GM18867 (cell line): Measurements from ENCODE around the gene RFLNA.

Source experiments
- ATAC-seq: cut with Tn5 transposase; IDR thresholded peaks from one replicate; pipeline ENCODE4 v1.9.1; 2021; ENCODE audit warnings: mild to moderate bottlenecking, moderate library complexity; ENCODE audit not compliant: unreplicated experiment

The RFLNA gene

GRCh38 chr12:124302807-124303578 lies 8.1 kb downstream of the RFLNA start:
- ATAC-seq = no peak

- no peak for ATAC-seq
These were observed 8.9 kb downstream of the RFLNA start for GRCh38 chr12:124303579-124304313.

DNA sequence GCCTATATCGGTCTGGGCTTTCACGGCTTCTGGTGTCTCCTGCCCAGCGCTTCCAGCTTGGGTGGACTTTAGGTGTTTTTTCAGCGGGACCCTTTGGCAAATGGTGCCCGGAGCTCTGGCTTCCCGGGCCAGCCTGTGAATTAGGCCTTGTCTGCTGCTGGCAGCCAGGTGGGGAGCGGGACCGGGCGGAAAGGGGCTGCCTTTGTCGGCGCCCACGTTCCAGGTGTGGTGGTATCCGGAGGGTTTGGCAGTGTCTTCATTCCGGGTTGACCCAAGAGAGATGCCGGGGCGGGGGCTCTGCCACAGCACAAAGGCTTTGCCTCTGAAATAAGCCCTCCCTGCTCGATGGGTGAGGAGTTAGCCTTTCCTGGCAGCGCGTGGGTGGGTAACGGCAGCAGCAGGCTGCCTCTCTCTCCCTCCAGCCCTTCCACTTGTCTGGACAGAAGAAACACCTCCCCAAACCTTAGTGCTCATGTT lies 9.5 kb downstream of the RFLNA start:
- no peak for ATAC-seq

GRCh38 chr12:124305136-124305535 lies 10.2 kb downstream of the RFLNA start:
- ATAC-seq = no peak

DNA sequence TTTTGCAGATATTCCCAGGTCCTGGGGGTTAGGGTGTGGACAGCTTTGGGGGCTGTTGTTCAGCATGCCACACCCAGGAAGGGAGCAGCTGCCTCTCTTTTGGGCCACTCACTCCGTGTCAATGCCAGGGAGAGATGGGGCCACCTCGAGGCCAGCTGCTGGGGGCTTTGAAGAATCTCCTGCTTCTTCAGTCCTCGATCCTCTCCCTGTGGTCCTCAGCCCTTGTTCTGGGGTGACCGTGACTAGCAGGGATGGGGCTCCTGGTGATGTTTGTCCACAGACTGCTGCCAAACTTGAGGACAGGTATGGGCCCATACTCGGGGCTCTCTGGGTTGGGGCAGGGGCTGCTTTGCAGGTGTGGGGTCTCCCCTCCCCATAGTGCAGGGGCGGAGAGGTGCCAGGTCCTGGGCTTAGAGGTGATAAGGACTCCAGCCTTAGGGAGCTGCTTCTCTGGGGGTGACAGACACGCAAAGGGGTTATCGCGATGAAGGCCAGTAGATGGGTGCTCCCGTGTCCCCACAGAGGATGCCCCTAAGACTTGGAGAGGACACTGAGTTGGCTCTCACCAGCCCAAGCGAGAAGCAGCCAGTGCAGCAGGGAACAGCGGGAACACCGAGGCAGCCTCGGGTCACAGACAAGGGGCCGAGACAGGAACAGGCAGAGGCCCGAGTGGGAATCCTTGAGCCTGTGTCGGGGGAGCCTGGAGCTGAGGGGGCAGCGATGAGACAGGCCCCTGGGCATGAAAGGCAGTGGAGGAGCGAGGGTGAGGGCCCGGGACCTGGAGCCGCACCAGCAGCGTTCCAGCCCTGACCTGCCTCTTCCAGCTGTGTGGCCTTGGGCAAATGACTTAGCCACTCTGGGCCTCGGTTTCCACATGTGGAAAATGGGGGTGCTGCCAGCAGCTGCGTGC lies 11.1 kb downstream of the RFLNA start:
- no peak for ATAC-seq

DNA sequence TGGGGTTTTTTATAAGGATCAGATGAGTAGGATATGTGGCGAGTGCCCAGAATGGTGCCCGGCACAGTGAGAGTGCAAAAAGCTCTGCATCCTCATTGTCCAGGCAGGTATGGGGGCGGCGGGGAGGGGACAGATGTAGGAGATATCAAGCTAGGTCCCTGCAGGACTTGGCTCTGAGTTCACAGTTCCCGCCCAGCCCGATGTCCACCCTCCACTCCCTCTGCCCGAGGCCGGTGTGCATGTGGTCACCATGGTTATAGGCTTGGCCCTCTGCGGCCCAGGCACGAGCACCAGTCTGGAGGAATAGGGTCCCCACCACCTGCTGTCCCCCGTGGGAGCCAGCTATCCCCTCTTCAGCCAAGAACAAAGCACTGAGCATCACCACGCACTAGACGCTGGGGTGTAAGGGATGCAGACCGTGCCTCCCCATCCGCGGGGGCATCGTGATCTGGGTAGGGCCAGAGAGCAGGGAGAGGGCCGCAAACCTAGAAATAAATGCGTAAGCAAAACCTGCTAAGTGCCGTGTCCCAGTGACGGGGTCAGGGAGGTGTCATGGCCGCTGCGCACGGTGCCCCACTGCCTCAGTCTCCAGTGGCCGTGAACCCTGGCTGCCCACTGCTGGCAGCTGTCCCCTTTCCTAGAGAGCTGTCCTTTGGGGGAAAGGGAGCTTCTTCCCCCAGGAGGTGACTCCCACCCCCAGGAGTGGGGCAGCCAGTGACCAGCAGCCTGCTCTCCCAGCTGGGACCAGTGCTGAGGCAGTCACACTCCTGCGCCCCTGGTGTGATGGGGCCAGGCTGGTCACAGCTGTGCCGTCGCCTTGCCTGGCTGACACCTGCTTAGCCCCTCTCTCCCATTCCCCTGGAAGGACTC lies 12.0 kb downstream of the RFLNA start:
- no peak for ATAC-seq

DNA sequence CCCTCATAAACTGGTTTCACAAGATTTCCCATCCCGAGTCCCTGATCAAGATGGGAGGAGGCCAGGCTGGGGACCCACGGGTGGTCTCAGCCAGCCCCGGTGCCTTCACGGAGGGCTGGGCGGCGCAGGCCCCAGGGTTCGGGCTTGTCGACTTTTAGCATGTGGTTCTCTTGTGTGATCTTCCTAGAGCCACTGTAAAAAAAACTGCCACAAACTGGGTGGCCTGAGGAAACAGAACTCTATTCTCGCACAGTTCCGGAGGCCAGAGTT lies 12.6 kb downstream of the RFLNA start:
- no peak for ATAC-seq

- no peak for ATAC-seq
These were observed 13.8 kb downstream of the RFLNA start for GRCh38 chr12:124308741-124309140.

DNA sequence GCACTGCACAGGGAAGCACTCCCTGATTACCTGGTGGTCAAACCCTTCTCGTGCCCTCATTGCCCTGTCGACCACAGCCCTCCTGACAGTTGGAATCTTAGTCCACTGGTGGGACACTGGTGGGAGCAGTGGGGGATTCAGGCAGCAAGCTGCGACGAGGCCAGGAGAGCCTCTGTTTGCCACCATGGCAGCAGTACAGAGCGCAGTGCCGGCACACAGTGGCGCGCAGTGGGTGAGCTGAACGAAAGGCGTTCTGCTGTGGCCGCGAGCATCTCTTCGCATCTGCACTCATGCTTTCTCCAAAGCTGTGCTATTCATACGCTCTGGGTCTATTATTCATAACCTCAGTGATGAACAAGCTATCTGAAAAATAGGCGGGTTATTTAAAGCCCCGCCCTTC lies 14.3 kb downstream of the RFLNA start:
- ATAC-seq = no peak

GRCh38 chr12:124309744-124310143 lies 14.9 kb downstream of the RFLNA start:
- ATAC-seq = no peak

GRCh38 chr12:124310178-124310577 lies 15.3 kb downstream of the RFLNA start:
- ATAC-seq = no peak

DNA sequence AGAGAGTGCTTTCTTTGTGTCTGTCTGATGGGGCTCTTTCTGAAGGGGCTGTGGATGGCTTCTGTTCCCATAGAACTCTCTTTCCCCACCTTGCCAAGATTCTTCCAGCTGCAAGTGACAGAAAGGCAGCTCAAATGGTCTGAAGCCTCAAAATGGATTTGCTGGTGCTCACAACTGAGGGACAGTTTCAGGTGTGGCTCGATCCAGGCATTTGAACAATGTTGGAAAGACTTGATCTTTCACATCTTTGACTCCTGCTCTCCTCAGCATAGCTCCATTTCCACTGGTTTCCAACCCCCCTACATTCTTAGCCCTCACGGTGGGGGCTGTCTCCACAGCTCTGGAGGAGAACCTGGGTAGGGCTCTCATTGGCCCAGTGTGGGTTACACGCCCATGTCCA lies 15.9 kb downstream of the RFLNA start:
- no peak for ATAC-seq

DNA sequence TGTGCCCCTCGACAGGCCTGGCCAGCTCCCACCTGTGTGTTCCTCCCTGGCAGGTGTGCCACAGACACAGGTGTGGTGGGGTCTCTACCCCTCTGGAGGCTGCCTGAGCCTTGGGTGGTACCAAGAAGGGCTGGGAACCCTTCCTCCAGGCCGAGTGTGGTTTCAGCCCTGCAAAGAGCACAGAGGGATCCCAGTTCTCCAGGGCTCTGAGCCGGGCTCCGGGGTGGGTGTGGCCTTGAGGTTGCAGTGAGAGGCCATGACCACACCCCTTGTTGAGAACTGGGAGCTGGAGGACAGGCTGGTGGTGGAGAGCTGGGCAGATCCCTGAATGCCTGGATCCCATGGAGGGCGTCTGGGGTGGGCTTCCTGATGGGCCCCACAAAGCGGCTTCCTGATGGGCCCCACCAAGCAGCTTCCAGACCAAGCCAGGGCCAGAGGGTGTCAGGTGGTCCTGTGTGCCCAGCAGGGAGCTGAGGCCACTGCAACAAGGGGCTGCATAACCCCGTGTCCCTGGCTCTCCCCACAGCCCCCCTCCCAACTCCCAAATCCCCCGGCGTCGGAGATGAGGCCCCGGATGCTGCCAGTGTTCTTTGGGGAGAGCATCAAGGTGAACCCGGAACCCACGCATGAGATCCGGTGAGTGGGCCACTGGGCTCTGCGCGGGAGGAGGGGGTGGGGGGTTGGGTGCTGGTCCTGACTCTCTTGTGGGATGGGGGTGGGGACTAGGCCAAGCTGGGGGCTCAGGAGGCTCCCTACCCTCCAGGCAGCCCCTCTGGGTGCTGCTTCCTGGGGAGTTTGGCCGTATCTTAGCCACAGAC lies 16.6 kb downstream of the RFLNA start:
- ATAC-seq = no peak

DNA sequence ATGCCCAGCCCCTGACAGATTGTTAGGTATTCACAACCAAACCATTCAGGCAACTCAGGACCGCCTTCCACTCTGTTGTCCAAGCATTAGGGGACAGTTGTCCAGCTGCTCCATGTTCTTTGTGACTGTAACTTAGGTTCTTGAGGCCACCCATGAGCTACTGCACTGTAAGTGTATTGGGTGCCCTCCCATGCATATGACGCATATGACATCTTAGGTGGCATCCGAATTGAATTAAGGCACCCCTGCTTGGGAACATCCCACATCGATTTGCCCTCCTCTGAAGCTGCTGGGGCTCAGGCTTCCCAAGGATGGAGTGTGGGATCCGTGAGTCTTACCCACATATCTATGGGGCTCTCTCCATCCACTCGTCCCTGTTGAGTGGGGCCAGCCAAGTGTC lies 17.7 kb downstream of the RFLNA start:
- ATAC-seq = no peak

GRCh38 chr12:124314207-124314606 lies 19.3 kb downstream of the RFLNA start:
- no peak for ATAC-seq

GRCh38 chr12:124314766-124315165 lies 19.9 kb downstream of the RFLNA start:
- ATAC-seq = no peak

DNA sequence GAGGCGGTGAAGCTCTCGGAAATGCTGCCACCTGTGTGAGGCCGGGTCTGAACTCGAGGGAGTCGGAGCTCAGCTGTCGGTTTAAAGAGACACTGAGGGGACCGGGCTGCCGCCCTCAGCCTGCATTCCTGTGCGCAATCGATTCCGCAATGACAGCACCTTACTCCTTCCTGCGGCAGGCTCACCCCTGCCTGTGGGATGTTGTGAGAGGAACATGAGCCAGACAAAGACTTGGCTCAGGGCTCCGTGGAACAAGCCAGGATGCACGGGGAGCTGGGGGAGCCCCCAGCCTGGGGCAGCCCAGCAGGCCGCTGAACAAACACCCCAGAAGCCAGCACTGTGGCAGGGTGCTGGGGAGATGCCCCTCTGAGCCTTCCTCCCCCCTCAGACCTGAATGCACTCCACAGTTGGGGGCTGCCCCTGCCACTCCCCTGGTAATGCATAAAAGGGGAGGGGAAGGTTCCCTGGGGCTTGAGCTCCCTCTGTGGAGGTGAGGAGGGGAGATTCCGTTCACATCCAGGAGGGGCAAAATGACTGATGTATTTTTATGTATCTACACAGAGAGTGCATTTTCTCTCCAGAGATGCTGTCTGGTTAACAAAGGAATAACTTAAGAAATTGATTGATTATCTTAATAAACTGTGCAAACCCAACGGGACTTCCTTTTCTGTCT lies 20.6 kb downstream of the RFLNA start:
- ATAC-seq = no peak

DNA sequence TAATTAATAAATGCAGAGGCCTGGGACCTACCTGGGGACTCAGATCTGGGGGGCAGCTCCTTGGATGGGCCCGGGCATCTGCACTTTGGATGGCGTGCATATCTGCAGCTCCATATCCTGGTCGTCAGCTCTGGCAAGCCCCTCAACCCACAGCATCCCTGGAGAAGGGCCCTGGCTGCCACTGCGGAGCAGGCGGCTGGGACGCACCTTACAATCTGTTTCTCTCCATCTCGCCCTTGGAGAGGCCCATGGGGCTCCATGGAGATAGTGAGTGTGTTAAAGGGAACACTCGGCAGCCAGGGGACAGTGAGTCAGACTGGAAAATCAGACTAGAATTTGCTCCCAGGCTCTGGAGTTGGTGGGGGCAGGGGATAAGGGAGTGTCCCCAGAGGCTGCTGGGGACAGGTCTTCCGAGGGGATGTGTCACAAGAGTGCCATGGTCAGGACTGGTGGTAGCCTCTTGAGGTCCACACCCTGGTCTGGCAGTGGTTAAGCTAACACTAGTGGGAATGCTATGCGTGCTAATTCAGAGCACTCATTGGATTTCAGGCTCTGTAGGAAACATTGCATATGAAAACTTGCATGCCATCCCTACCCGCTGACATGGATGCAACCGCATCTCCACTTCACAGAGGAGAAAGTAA lies 21.5 kb downstream of the RFLNA start:
- ATAC-seq = no peak

DNA sequence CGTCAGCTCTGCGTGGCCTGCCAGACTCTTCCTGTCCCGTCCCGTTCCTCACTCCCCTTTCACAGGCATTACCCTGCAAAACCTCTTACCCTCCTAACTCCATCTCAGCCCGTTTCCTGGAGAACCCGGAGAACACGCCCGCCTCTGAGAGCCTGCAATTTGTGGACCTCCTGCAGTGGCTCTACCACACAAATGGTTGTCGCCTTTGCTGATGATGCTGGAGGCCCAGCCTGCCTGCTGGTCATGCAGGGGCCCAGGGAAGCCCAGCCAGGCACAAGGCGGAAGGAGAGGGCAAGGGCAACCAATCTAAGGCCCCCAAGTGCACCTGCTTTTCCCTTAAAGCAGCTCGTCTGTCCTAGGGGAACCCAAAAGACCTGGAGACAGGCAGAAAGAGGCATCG lies 22.5 kb downstream of the RFLNA start:
- ATAC-seq = no peak
